ENCODE data around the gene OR51A7. TPM values are rescaled to one million over a fixed set of nuclear protein-coding genes. Genes with fewer than 3 reads are reported as not detected.

Gene OR51A7
- total and polyA plus RNA-seq, 12 donors = not detected

- no peak overlapping the region for H3K27ac ChIP-seq
- DNase-seq = no peak
- no peak for TF ChIP-seq CTCF (IDR thresholded peaks at IDR 0.05)
- TF ChIP-seq POLR2A (IDR thresholded peaks at IDR 0.05) = no peak
- no peaks in the 10 kb centered on the region for H3K9me3 ChIP-seq (replicated peaks in 1 of 3)
- H3K36me3 ChIP-seq (replicated peaks in 1 of 2) = no peaks in the 10 kb centered on the region
- H3K4me3 ChIP-seq = no peak overlapping the region
- intact Hi-C loops (cut with DNase I) = no loop called here
- no peaks in the 10 kb centered on the region for H3K4me1 ChIP-seq (replicated peaks in 1 of 2)
- no peaks in the 10 kb centered on the region for H3K27me3 ChIP-seq
Measured at GRCh38 chr11:4916581-4916980, 13.0 kb downstream of the OR51A7 start.

- TF ChIP-seq POLR2A (IDR thresholded peaks at IDR 0.05) (no peak), CTCF (IDR thresholded peaks at IDR 0.05) (no peak)
- no peaks in the 10 kb centered on the region for H3K4me1 ChIP-seq (replicated peaks in 1 of 2)
- no peak for DNase-seq
- no peaks in the 10 kb centered on the region for H3K9me3 ChIP-seq (replicated peaks in 1 of 3)
- no peaks in the 10 kb centered on the region for H3K27me3 ChIP-seq
- no peaks in the 10 kb centered on the region for H3K36me3 ChIP-seq (replicated peaks in 1 of 2)
- no peak within 1 kb of the TSS for H3K4me3 ChIP-seq
- intact Hi-C loops (cut with DNase I) = no loop called here
- WGBS, 4 donors = 60 to 79% (median 73%) methylated on average over 4 of the region's 4 CpGs
- H3K27ac ChIP-seq = no peak within 1 kb of the TSS
Measured at GRCh38 chr11:4919250-4919649, 15.7 kb downstream of the OR51A7 start, which contains the start of gene OR51G2. OR51G2 (minus strand) TSS chr11:4919350; CDS start chr11:4915663, 3,687 bp downstream.

- intact Hi-C loops (cut with DNase I) = no loop called here
- Histone ChIP-seq H3K4me1 (replicated peaks in 1 of 2) (no peaks in the 10 kb centered on the region), H3K9me3 (replicated peaks in 1 of 3) (no peaks in the 10 kb centered on the region), H3K36me3 (replicated peaks in 1 of 2) (no peaks in the 10 kb centered on the region), H3K27me3 (no peaks in the 10 kb centered on the region), H3K27ac (no peak overlapping the region), H3K4me3 (no peak overlapping the region)
- DNase-seq = no peak
- WGBS, 4 donors = 50 to 69% (median 67%) methylated on average over 1 of the region's 1 CpG
- TF ChIP-seq CTCF (IDR thresholded peaks at IDR 0.05) (no peak), POLR2A (IDR thresholded peaks at IDR 0.05) (no peak)
Measured at GRCh38 chr11:4921796-4922195, 18.2 kb downstream of the OR51A7 start.

- no peak for DNase-seq
- no peak for TF ChIP-seq CTCF (IDR thresholded peaks at IDR 0.05)
- TF ChIP-seq POLR2A (IDR thresholded peaks at IDR 0.05) = no peak
Measured at GRCh38 chr11:4922304-4922703, 18.7 kb downstream of the OR51A7 start.

More at GRCh38 chr11:4922304-4922703, 18.7 kb downstream of the OR51A7 start:
- H3K4me3 ChIP-seq = no peak overlapping the region
- H3K27me3 ChIP-seq = no peaks in the 10 kb centered on the region
- WGBS, 4 donors = 21 to 55% (median 33%) methylated on average over 1 of the region's 1 CpG
- H3K9me3 ChIP-seq (replicated peaks in 1 of 3) = no peaks in the 10 kb centered on the region
- no peaks in the 10 kb centered on the region for H3K36me3 ChIP-seq (replicated peaks in 1 of 2)
- no peaks in the 10 kb centered on the region for H3K4me1 ChIP-seq (replicated peaks in 1 of 2)
- intact Hi-C loops (cut with DNase I) = no loop called here
- no peak overlapping the region for H3K27ac ChIP-seq

All from adrenal gland (tissue), 12 donors.